B cell (primary cell): Measurements from ENCODE around the gene SMIM17.

Experiments used
- CTCF ChIP-seq: fragments of 200-600 bp; IDR thresholded peaks from one replicate; pipeline ENCODE4 v1.8.0; 2022; ENCODE audit warnings: antibody characterized with exemption, mild to moderate bottlenecking
- EZH2 ChIP-seq: IDR thresholded peaks from 2 replicates; pipeline ENCODE4 v1.6.1; 2012; ENCODE audit warnings: borderline replicate concordance, low read depth, mild to moderate bottlenecking, moderate library complexity, low read length; ENCODE audit not compliant: insufficient read depth, poor library complexity, severe bottlenecking

- TF ChIP-seq EZH2 (no peak), CTCF (no peak)
Observed at GRCh38 chr19:56633021-56633420, 9.9 kb upstream of the SMIM17 start.
